Activated naive CD8-positive, alpha-beta T cell treated with anti-CD3 and anti-CD28 coated beads, Interleukin-2, amount 50 U/mL, for 24 hours (primary cell): Measurements from ENCODE around the gene TRIM66.
"Not testable (repeated sequence)": the region's sequence is repeated elsewhere in the genome, so short reads cannot be mapped to it uniquely, and the experiment has no call there.

Experiments
- ATAC-seq: fragments of 150-1000 bp; cut with Tn5 transposase; one replicate; pipeline ENCODE4 v1.10.0; 2021
- DNase-seq: peaks from one replicate; pipeline ENCODE4 v3.0.0; 2021
- H3K27ac Mint-ChIP-seq: one replicate; pipeline ENCODE4 v1.8.0; 2021; ENCODE audit warnings: mild to moderate bottlenecking, mixed read lengths
- H3K27me3 Mint-ChIP-seq: one replicate; pipeline ENCODE4 v1.8.0; 2021; ENCODE audit warnings: mixed read lengths
- H3K36me3 Mint-ChIP-seq: one replicate; pipeline ENCODE4 v1.8.0; 2021; ENCODE audit warnings: low read depth, mixed read lengths
- H3K4me1 Mint-ChIP-seq: one replicate; pipeline ENCODE4 v1.8.0; 2021; ENCODE audit warnings: mixed read lengths
- H3K4me3 Mint-ChIP-seq: one replicate; pipeline ENCODE4 v1.8.0; 2021; ENCODE audit warnings: mild to moderate bottlenecking, moderate library complexity, mixed read lengths
- H3K9me3 Mint-ChIP-seq: one replicate; pipeline ENCODE4 v1.8.0; 2021; ENCODE audit warnings: mixed read lengths

Gene TRIM66

DNA sequence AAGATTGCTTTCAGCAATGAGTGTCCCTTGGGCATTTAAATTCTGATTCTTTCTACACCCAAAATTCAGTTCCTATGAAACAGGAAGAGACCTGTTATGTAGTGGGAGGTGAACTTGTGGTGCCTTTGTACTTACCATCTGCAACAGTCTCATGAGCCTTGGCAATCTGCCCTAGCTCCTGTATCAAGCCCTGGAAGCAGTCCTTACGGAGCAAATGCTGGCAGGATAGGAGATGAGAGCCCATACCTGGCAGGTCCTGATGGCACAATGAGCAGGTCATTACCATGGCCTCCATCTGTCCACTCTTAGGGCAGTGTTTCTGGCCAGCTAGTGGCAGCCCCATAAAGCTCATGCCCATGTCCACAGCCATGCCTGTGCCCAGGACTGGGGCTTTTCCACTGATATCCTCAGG, 10.8 kb downstream of the TRIM66 start:
- no peak for ATAC-seq

DNA sequence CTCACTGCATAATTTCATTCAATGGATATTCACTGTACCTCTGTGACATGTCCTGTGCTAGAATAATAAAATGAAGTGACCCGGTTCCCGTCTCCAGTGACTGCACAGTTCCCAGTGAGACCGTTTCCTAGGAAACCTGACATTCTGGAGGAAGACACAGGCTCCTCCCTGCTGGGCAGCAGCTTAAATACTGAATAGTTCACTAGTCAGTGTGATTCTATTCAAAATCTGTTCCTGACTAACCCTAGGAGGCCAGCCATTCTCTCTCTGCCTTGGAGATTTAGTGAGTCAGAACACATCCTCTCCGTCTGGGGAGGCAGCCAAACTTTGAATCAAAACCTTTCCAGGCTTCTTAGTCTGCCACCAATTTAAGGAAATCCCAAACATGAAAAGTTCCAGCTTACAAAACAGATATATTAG, 11.3 kb downstream of the TRIM66 start:
- ATAC-seq (no peak), DNase-seq (no peak)
- H3K4me1 Mint-ChIP-seq: no peaks in the 10 kb centered on the region
- H3K9me3 Mint-ChIP-seq: no peaks in the 10 kb centered on the region
- H3K36me3 Mint-ChIP-seq: peaks cover 38% of the 10 kb centered on the region
- H3K27me3 Mint-ChIP-seq: no peaks in the 10 kb centered on the region
- H3K4me3 Mint-ChIP-seq: no peak overlapping the region
- H3K27ac Mint-ChIP-seq: no peak overlapping the region

More for the DNA sequence above, 10.8 kb downstream of the TRIM66 start:
- Mint-ChIP-seq H3K27ac (no peak overlapping the region), H3K36me3 (peaks cover 38% of the 10 kb centered on the region), H3K4me1 (no peaks in the 10 kb centered on the region), H3K27me3 (no peaks in the 10 kb centered on the region), H3K9me3 (no peaks in the 10 kb centered on the region), H3K4me3 (no peak overlapping the region)
- no peak for DNase-seq

DNA sequence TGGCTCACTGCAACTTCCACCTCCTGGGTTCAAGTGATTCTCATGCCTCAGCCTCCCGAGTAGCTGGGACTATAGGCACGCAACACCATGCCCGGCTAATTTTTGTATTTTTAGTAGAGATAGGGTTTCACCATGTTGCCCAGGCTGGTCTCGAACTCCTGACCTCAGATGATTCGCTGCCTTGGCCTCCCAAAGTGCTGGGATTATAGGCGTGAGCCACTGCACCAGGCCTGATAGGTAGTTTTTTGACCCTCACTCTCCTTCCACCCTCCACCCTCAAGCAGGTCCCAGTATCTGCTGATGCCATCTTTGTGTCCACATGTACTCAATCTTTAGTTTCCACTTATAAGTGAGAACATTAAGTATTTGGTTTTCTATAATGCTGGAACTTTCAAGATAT, 12.4 kb downstream of the TRIM66 start:
- not testable (repeated sequence) for H3K4me1 Mint-ChIP-seq, H3K27ac Mint-ChIP-seq, H3K9me3 Mint-ChIP-seq, DNase-seq, H3K27me3 Mint-ChIP-seq, ATAC-seq, H3K4me3 Mint-ChIP-seq
- peaks cover 37% of the 10 kb centered on the region for H3K36me3 Mint-ChIP-seq

DNA sequence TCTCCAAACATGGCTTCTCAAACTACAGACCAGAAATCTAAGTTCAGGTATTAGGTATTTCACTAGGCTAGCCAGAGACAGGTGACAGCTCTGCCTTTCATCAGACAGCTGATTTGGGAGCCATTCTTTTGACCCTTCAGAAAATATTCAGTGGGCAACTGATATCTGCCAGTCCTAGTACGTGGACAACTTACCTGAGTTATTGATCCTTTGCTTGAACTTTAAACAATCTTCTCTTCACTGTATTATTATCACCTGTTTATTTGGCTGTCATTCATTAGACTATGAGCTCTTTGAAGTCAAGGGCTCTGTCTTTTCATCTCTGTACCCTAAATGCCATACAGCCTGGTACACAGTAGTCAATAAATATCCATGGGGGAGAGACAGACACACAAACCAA, 17.2 kb downstream of the TRIM66 start:
- Mint-ChIP-seq H3K4me1 (no peaks in the 10 kb centered on the region), H3K36me3 (peaks cover 19% of the 10 kb centered on the region), H3K4me3 (no peak overlapping the region), H3K27ac (no peak overlapping the region), H3K9me3 (no peaks in the 10 kb centered on the region), H3K27me3 (no peaks in the 10 kb centered on the region)
- ATAC-seq (no peak), DNase-seq (no peak)

DNA sequence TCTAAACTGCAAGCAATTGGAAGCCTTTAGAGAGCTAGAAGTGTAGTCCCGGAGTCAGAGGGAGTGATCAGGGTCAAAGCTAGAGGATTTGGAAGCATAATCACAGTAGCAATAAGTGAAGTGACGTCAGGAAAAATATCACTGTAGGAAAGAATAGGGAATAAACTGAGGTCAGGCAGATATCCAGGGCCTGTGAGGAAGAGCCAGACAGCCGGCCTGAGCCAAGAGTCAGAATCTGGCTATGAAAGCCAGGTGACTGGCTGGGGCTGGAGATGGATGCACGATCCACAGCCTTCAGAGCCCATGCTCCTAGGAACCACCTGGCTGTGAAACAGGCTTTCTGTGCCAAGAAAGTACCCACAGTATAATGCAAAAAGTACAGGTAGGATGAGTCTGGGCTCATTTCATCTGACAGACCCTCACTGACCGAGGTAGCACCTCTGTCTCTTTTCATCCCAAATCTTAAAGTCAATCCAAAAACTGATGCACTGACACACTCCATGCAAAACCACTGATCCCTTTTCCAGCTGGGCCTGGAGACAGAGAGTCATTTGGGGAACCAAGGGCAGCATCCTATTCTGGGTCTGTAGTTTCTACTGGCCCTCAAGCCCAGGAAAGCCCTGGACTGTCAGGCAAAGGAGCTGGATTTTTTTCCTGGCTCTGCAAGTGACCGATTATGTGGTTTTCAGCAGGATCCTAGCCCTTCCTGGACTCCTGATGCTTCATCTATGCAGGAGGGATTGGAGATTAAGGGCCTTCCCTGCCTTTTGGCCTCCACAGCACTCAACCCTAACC, 21.3 kb downstream of the TRIM66 start:
- Mint-ChIP-seq H3K36me3 (no peaks in the 10 kb centered on the region), H3K27ac (no peak overlapping the region), H3K4me3 (no peak overlapping the region), H3K4me1 (no peaks in the 10 kb centered on the region), H3K9me3 (no peaks in the 10 kb centered on the region), H3K27me3 (no peaks in the 10 kb centered on the region)
- DNase-seq (no peak), ATAC-seq (no peak)

DNA sequence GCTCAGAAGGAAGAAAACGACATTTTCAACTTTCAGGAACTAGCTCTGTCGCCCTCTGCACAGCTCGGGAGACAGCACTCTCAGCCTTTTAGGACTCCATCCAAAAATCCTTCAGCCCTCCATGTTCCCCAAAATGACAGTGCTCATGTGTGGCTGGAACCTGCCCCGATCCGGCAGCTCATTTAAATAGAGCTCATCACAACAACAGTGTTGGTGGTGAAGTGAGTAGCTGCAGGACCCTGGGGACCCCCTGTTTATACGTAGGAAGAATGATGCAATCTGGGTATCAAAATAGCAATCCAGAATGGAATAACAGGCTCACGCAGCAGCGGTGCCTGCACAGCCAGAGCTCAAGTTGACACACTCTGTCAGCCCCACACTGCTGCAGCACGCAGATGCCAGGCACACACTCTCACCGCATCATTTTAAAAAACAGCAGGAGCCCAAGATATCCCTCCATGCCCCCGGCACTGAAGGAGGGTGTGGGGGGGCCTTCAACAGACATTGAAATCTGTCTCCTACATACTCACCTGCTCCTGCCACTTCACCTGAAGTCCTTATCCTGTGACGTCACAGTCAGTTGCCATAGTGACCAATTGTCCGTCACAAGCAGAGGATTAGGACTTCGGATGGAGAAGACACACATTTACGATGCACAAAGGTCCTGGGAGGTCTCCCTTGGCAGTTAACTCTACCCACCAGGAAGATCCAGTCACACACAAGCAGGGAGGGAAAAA, 24.0 kb downstream of the TRIM66 start:
- Mint-ChIP-seq H3K9me3 (no peaks in the 10 kb centered on the region), H3K36me3 (peaks cover 5% of the 10 kb centered on the region), H3K27me3 (no peaks in the 10 kb centered on the region), H3K4me3 (no peak overlapping the region), H3K4me1 (no peaks in the 10 kb centered on the region), H3K27ac (no peak overlapping the region)
- no peak for ATAC-seq
- DNase-seq: no peak

DNA sequence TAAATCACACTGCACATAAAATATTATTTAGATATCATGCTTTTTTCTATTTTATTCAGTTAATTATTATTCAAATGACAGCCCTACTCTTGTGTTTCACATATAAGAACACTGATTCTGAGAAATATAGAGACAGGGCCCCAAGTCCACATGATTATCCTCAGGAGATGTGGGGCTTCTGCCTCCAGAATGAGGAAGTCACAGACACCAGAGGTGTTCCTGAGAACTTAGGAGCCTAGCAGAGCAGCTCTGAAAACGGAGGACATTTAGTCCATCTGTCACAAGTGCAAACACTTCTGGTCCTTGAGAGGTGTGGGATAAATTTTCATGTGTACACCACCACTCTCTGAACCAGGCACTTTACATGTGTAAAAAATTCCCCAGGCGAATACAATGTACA, 26.2 kb downstream of the TRIM66 start:
- no peaks in the 10 kb centered on the region for H3K27me3 Mint-ChIP-seq
- peaks cover 5% of the 10 kb centered on the region for H3K36me3 Mint-ChIP-seq
- no peak overlapping the region for H3K27ac Mint-ChIP-seq
- no peak overlapping the region for H3K4me3 Mint-ChIP-seq
- no peaks in the 10 kb centered on the region for H3K4me1 Mint-ChIP-seq
- ATAC-seq: no peak
- no peak for DNase-seq
- H3K9me3 Mint-ChIP-seq: no peaks in the 10 kb centered on the region

DNA sequence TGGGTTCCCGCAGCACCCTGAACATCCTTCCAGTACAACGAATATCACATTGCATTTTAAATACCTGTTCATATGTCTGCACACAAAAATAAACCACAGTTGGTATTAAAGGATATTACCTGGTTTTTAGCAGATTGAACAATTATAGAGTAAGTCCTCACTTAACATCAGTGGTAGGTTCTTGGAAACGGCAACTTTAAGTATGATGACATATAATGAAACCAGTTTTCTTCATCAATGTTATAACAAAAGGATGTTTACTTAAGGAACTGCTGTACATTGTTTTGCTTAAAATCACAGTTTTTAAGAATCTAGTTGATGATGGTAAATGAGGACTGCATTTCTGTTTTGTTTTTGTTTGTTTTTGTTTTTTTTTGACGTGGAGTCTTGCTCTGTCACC, 28.0 kb downstream of the TRIM66 start:
- Mint-ChIP-seq H3K27ac (no peak overlapping the region), H3K4me3 (no peak overlapping the region), H3K4me1 (no peaks in the 10 kb centered on the region), H3K9me3 (no peaks in the 10 kb centered on the region), H3K27me3 (no peaks in the 10 kb centered on the region), H3K36me3 (peaks cover 12% of the 10 kb centered on the region)
- DNase-seq (no peak), ATAC-seq (no peak)

DNA sequence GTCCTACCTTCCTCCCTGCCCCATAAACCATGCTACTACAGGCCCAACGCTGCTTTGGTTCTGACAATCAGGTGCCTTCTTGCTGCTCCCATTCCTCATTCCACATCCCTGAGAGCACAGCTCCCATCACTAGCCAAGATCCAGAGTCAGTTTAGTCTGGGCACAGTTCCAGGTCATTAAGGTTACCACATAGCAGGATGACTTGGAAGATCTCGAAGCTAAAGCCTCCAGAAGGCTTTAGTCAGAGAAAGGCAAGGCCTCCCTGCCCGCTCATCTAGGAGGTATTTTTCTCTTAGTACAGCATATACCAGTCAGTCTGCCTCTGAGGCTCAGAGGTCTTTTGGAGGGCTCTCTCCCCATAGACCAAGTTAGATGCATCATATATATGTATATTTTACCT, 30.3 kb downstream of the TRIM66 start:
- Mint-ChIP-seq H3K4me3 (no peak overlapping the region), H3K4me1 (no peaks in the 10 kb centered on the region), H3K27me3 (no peaks in the 10 kb centered on the region), H3K27ac (no peak overlapping the region), H3K36me3 (peaks cover 19% of the 10 kb centered on the region), H3K9me3 (no peaks in the 10 kb centered on the region)
- no peak for DNase-seq
- no peak for ATAC-seq

DNA sequence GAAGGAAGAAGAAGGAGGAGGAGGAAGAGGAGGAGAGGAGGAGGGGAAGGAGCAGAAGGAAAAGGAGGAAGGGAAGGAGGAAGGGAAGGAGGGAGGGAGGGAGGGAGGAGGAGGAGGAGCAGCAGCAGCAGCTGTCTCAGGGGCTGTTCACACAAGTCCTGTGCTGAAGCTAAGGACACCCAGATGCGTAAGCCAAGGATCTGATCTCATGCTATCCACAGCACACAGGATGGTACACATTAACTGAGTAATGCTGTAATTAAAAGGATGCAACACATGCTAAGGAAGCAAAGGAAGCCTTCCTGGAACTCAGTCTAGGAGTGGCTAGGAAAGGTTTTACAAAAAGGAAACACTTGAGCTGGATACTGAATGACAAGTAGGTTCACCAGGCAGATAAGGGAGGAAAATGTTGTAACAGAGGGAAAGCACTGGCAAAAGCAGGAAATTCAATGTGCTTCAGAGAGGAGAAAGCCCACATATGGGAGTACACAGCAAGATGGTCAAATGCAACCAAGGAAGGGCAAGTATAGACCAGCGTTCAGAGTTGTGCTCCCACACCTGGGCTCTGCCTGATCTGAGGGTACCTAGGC, 32.0 kb downstream of the TRIM66 start:
- Mint-ChIP-seq H3K36me3 (peaks cover 19% of the 10 kb centered on the region), H3K27me3 (no peaks in the 10 kb centered on the region), H3K4me3 (no peak overlapping the region), H3K4me1 (no peaks in the 10 kb centered on the region), H3K9me3 (no peaks in the 10 kb centered on the region), H3K27ac (no peak overlapping the region)
- ATAC-seq: no peak
- DNase-seq: no peak

DNA sequence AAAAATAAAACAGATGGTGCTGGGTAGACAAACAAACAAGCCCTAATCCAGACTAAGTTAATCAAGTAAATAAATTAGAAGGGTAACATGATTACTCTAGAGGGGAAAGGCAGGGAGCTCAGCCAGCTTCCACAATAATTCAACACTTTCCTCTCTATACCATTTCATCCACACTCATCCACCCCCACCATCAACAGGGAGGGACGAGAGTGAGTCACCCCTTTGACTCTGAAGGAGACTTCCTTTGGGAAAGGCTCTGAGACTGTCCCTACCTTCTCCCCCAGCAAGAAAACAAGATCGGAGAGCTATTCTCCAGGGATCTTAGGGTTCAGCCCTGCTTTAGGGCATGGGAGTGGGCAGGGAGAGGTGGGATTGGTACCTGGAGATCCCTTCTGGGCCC, 33.1 kb downstream of the TRIM66 start:
- H3K36me3 Mint-ChIP-seq: peaks cover 19% of the 10 kb centered on the region
- no peak for DNase-seq

DNA sequence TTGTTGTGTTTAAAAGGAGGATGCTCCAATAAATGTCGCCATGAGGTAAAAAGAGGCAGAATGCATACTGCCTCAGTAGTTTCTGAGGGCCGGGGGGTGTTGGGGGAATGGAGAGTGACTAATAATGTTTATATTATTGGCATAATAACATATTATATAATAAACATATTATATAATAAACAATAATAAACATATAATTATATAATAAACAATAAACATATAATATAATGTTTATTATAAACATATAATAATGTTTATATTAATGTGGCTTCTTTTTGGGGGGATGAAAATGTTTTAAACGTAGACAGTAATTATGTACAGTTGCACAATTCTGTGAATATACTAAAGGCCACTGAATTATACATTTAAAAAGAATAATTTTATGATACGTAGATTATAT, 35.6 kb downstream of the TRIM66 start:
- H3K36me3 Mint-ChIP-seq: peaks cover 23% of the 10 kb centered on the region
- H3K27ac Mint-ChIP-seq: no peak overlapping the region
- peaks cover under 1% of the 10 kb centered on the region for H3K4me1 Mint-ChIP-seq
- H3K27me3 Mint-ChIP-seq: no peaks in the 10 kb centered on the region
- no peak for DNase-seq
- no peak for ATAC-seq
- H3K4me3 Mint-ChIP-seq: no peak overlapping the region
- H3K9me3 Mint-ChIP-seq: no peaks in the 10 kb centered on the region

More for the DNA sequence above, 33.1 kb downstream of the TRIM66 start:
- H3K27ac Mint-ChIP-seq: no peak overlapping the region
- ATAC-seq: no peak
- no peaks in the 10 kb centered on the region for H3K27me3 Mint-ChIP-seq
- no peaks in the 10 kb centered on the region for H3K4me1 Mint-ChIP-seq
- no peaks in the 10 kb centered on the region for H3K9me3 Mint-ChIP-seq
- H3K4me3 Mint-ChIP-seq: no peak overlapping the region

DNA sequence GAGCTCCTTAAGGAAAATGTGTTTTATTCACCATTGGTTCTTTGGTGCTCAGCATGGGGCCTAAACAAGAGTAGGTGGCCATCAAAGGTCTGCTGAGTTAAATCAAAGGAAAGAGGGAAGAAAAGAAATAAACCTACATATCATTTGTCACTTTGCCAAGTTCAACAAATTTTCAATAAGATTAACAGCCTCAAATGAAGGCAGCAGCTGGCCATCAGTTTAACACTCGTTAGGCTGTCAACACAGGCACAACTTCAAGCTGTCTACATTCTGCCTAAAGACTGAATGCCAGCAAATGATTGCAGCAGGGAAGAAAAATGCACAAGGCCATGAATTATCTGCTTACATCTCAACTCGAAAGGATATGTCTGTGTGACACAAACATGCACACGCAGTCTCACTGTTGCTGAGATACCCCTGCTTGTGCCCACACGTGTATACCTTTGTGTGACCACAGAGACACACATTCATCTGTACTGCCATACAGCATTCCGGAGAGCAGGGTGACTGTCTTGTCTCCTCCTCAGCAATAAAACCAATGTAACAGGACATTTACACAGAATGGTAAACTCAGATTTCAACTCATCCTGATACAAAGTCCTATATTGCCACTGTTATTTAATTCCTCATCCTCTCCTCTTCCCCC, 40.1 kb downstream of the TRIM66 start:
- peaks cover 33% of the 10 kb centered on the region for H3K36me3 Mint-ChIP-seq
- no peak overlapping the region for H3K27ac Mint-ChIP-seq
- H3K4me3 Mint-ChIP-seq: no peak overlapping the region
- H3K27me3 Mint-ChIP-seq: no peaks in the 10 kb centered on the region
- H3K4me1 Mint-ChIP-seq: peaks cover 11% of the 10 kb centered on the region
- DNase-seq (no peak), ATAC-seq (no peak)
- H3K9me3 Mint-ChIP-seq: no peaks in the 10 kb centered on the region

DNA sequence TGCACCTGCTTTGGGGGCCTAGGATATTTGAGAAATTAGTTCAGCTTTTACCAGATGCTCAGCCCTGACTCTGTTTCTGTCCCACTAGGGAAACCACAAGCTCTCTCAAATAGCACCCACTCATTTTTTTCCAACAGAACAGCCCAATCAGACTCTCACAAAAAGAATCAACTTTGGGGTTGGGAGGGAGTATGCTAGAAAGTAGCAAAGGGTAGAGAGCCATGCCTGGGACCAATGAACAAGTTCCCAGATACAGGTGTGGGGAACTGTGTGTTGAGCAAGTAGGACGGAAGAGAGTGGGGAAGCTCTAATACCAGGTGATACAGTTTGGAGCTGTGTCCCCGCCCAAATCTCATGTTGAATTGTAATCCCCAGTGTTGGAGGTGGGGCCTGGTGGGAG, 41.1 kb downstream of the TRIM66 start:
- DNase-seq (no peak), ATAC-seq (peak; percentile 64)
- peaks cover 11% of the 10 kb centered on the region for H3K4me1 Mint-ChIP-seq
- H3K27ac Mint-ChIP-seq: no peak overlapping the region
- no peaks in the 10 kb centered on the region for H3K27me3 Mint-ChIP-seq
- peaks cover 6% of the 10 kb centered on the region for H3K9me3 Mint-ChIP-seq
- peaks cover 41% of the 10 kb centered on the region for H3K36me3 Mint-ChIP-seq
- no peak overlapping the region for H3K4me3 Mint-ChIP-seq
